ENCODE measurements around the gene KARS1.
A peak's percentile ranks its signal among the peaks of the same experiment; 100 is the strongest.
"Not testable (repeated sequence)": the region's sequence is repeated elsewhere in the genome, so short reads cannot be mapped to it uniquely, and the experiment has no call there.

The KARS1 gene

GRCh38 chr16:75622761-75623605 is 24.5 kb downstream of the KARS1 start, which contains the start of gene ADAT1:
TSS of gene ADAT1 (minus strand) at chr16:75623281. CDS start at chr16:75620799, 2,482 bp downstream.
- peak; percentile 97 for DNase-seq

- peak; percentile 13 for DNase-seq
Observed at GRCh38 chr16:75621170-75621477, 26.3 kb downstream of the KARS1 start.

GRCh38 chr16:75620326-75621169 is 26.9 kb downstream of the KARS1 start:
- DNase-seq, result no peak

GRCh38 chr16:75618780-75619179 is 28.7 kb downstream of the KARS1 start:
- no peak for DNase-seq

GRCh38 chr16:75617121-75617520 is 30.3 kb downstream of the KARS1 start:
- no peak for DNase-seq

- no peak for DNase-seq
Observed at GRCh38 chr16:75616521-75617010, 30.9 kb downstream of the KARS1 start.

GRCh38 chr16:75615619-75616018 is 31.8 kb downstream of the KARS1 start:
- no peak for DNase-seq

GRCh38 chr16:75614066-75614897 is 33.2 kb downstream of the KARS1 start:
- DNase-seq, result no peak

GRCh38 chr16:75606507-75606906 is 41.0 kb downstream of the KARS1 start:
- no peak for DNase-seq

- no peak for DNase-seq
Observed at GRCh38 chr16:75603241-75603640, 44.2 kb downstream of the KARS1 start.

- no peak for DNase-seq
Observed at GRCh38 chr16:75599452-75600277, 47.8 kb downstream of the KARS1 start.

- no peak for DNase-seq
Observed at GRCh38 chr16:75593825-75594820, 53.3 kb downstream of the KARS1 start.

- no peak for DNase-seq
Observed at GRCh38 chr16:75593308-75593707, 54.2 kb downstream of the KARS1 start.

- DNase-seq, result not testable (repeated sequence)
Observed at GRCh38 chr16:75591927-75592326, 55.5 kb downstream of the KARS1 start.

- DNase-seq, result peak; percentile 38
Observed at GRCh38 chr16:75590920-75591843, 56.3 kb downstream of the KARS1 start.

- DNase-seq, result no peak
Observed at GRCh38 chr16:75589306-75589705, 58.2 kb downstream of the KARS1 start.

- no peak for DNase-seq
Observed at GRCh38 chr16:75588716-75589115, 58.7 kb downstream of the KARS1 start.

GRCh38 chr16:75584108-75584507 is 63.4 kb downstream of the KARS1 start:
- no peak for DNase-seq

- DNase-seq, result peak; percentile 14
Observed at GRCh38 chr16:75579281-75579834, 68.1 kb downstream of the KARS1 start.

Data from midbrain (tissue), 1 donor.